Activated B cell treated with CpG ODN at 0.5 μM for 24 hours (primary cell): ENCODE data around the gene CNPY4. TPM values are rescaled to one million over a fixed set of nuclear protein-coding genes. Genes with fewer than 3 reads are reported as not detected.

Experiments
- ATAC-seq: fragments of 200-7000 bp; cut with Tn5 transposase; one replicate; pipeline ENCODE4 v1.10.0; 2021; ENCODE audit warnings: low read depth, mild to moderate bottlenecking, moderate library complexity
- CTCF ChIA-PET: fragments of 350-600 bp; sonication (Branson Sonifier 250); formaldehyde crosslinking; loops from one replicate; lab custom pipeline; 2021; ENCODE audit warnings: antibody characterized with exemption; lab: Charles Lee
- POLR2A ChIA-PET: fragments of 350-600 bp; sonication (Branson Sonifier 250); formaldehyde crosslinking; loops from one replicate; lab custom pipeline; 2021; ENCODE audit warnings: antibody characterized with exemption; lab: Charles Lee
- DNase-seq: peaks from one replicate; pipeline ENCODE4 v3.0.0; 2022
- H3K27ac Mint-ChIP-seq: one replicate; pipeline ENCODE4 v1.8.0; 2020; ENCODE audit warnings: mixed read lengths
- H3K27me3 Mint-ChIP-seq: one replicate; pipeline ENCODE4 v1.8.0; 2021; ENCODE audit warnings: mixed read lengths
- H3K36me3 Mint-ChIP-seq: one replicate; pipeline ENCODE4 v1.8.0; 2021; ENCODE audit warnings: low read depth, mixed read lengths
- H3K4me1 Mint-ChIP-seq: one replicate; pipeline ENCODE4 v1.8.0; 2021; ENCODE audit warnings: mixed read lengths
- H3K4me3 Mint-ChIP-seq: one replicate; pipeline ENCODE4 v1.8.0; 2020; ENCODE audit warnings: mild to moderate bottlenecking, mixed read lengths
- H3K9me3 Mint-ChIP-seq: one replicate; pipeline ENCODE4 v1.8.0; 2020; ENCODE audit warnings: mixed read lengths
- CTCF ChIP-seq: fragments of 200-600 bp; IDR thresholded peaks from one replicate; pipeline ENCODE4 v1.8.0; 2022; ENCODE audit warnings: antibody characterized with exemption, mild to moderate bottlenecking
- intact Hi-C: fragments of 100-400 bp; cut with micrococcal nuclease; formaldehyde crosslinking; loops from one replicate; pipeline ENCODE4 v1.15.1; 2024
- total RNA-seq: library from RNA; stranded (reverse); gene quantifications from 2 replicates; pipeline ENCODE4 v1.2.3, GENCODE V29; 2022

Gene CNPY4
- total RNA-seq, 1 donor from 2014 or later: 8.6 TPM

- CTCF ChIA-PET: interaction anchor here (1.6 kb wide), 1 partner anchor 11 kb away, joined by 3 read pairs; the partner anchor contains the start of gene MBLAC1
Observed at GRCh38 chr7:100115026-100115425, 4.4 kb upstream of the CNPY4 start.

GRCh38 chr7:100118388-100119071, 904 bp upstream of the CNPY4 start:
- TF ChIP-seq CTCF: no peak
- H3K9me3 Mint-ChIP-seq: no peaks in the 10 kb centered on the region
- H3K4me1 Mint-ChIP-seq: peaks cover 29% of the 10 kb centered on the region
- intact Hi-C loops: loop anchor here (1.0 to 2.0 kb wide), 4 partner anchors 9 to 200 kb away; partner anchors contain the start of genes AP4M1, MCM7 and TRIM4
- H3K27ac Mint-ChIP-seq: peak overlapping the region; percentile 99
- ChIA-PET POLR2A (no interaction called here), CTCF (no interaction called here)
- no peak for ATAC-seq
- DNase-seq: no peak
- no peaks in the 10 kb centered on the region for H3K27me3 Mint-ChIP-seq
- peaks cover 16% of the 10 kb centered on the region for H3K36me3 Mint-ChIP-seq
- H3K4me3 Mint-ChIP-seq: peak overlapping the region; percentile 98

More at GRCh38 chr7:100115026-100115425, 4.4 kb upstream of the CNPY4 start:
- Mint-ChIP-seq H3K4me1 (peaks cover 19% of the 10 kb centered on the region), H3K9me3 (no peaks in the 10 kb centered on the region), H3K27ac (no peak overlapping the region), H3K4me3 (no peak overlapping the region), H3K27me3 (no peaks in the 10 kb centered on the region), H3K36me3 (peaks cover 48% of the 10 kb centered on the region)
- POLR2A ChIA-PET: interaction anchor here (0.7 kb wide), 1 partner anchor 267 kb away, joined by 3 read pairs; no protein-coding TSS in a partner anchor
- intact Hi-C loops: no loop called here
- ATAC-seq (no peak), DNase-seq (no peak)
- no peak for TF ChIP-seq CTCF

- H3K9me3 Mint-ChIP-seq: no peaks in the 10 kb centered on the region
- peak; percentile 43 for ATAC-seq
- peaks cover 14% of the 10 kb centered on the region for H3K36me3 Mint-ChIP-seq
- no peaks in the 10 kb centered on the region for H3K27me3 Mint-ChIP-seq
- ChIA-PET POLR2A (interaction anchor here (0.9 to 1.9 kb wide), 4 partner anchors 19 to 57 kb away, joined by 3 to 17 read pairs (median 4); partner anchors contain the start of genes AP4M1, GPC2, MCM7 and STAG3), CTCF (interaction anchor here (0.7 kb wide), 1 partner anchor 11 kb away, joined by 3 read pairs; no protein-coding TSS in a partner anchor)
- peaks cover 39% of the 10 kb centered on the region for H3K4me1 Mint-ChIP-seq
- intact Hi-C loops: loop anchor here (1.0 to 2.0 kb wide), 4 partner anchors 7 to 201 kb away; partner anchors contain the start of genes AP4M1, MCM7 and TRIM4
- peak overlapping the region; percentile 98 for H3K4me3 Mint-ChIP-seq
- DNase-seq: no peak
- H3K27ac Mint-ChIP-seq: peak overlapping the region; percentile 99
- no peak for TF ChIP-seq CTCF
Observed at GRCh38 chr7:100119970-100120732, 717 bp downstream of the CNPY4 start.

GRCh38 chr7:100120733-100121036, 1.3 kb downstream of the CNPY4 start:
- ChIA-PET CTCF (no interaction called here), POLR2A (interaction anchor here (0.6 to 1.9 kb wide), 5 partner anchors 19 to 57 kb away, joined by 3 to 17 read pairs (median 4); partner anchors contain the start of genes AP4M1, GPC2, MCM7 and STAG3)
- intact Hi-C loops: no loop called here
- ATAC-seq (no peak), DNase-seq (no peak)
- Mint-ChIP-seq H3K27ac (peak overlapping the region; percentile 99), H3K4me3 (peak overlapping the region; percentile 98), H3K9me3 (no peaks in the 10 kb centered on the region), H3K36me3 (peaks cover 14% of the 10 kb centered on the region), H3K4me1 (peaks cover 43% of the 10 kb centered on the region), H3K27me3 (no peaks in the 10 kb centered on the region)
- TF ChIP-seq CTCF: no peak

GRCh38 chr7:100122067-100122466, 2.6 kb downstream of the CNPY4 start:
- Mint-ChIP-seq H3K4me1 (peaks cover 54% of the 10 kb centered on the region), H3K27me3 (no peaks in the 10 kb centered on the region), H3K4me3 (no peak overlapping the region), H3K27ac (no peak overlapping the region), H3K36me3 (peaks cover 20% of the 10 kb centered on the region), H3K9me3 (no peaks in the 10 kb centered on the region)
- ChIA-PET POLR2A (interaction anchor here (0.7 kb wide), 1 partner anchor 22 kb away, joined by 4 read pairs; no protein-coding TSS in a partner anchor), CTCF (no interaction called here)
- TF ChIP-seq CTCF: no peak
- no peak for ATAC-seq
- no peak for DNase-seq
- intact Hi-C loops: no loop called here
